ENCODE data around the gene TMEM138. TPM values are rescaled to one million over a fixed set of nuclear protein-coding genes. Genes with fewer than 3 reads are reported as not detected.

The TMEM138 gene
- total RNA-seq, 1 donor from 2014 or later: 23.3 TPM

DNA sequence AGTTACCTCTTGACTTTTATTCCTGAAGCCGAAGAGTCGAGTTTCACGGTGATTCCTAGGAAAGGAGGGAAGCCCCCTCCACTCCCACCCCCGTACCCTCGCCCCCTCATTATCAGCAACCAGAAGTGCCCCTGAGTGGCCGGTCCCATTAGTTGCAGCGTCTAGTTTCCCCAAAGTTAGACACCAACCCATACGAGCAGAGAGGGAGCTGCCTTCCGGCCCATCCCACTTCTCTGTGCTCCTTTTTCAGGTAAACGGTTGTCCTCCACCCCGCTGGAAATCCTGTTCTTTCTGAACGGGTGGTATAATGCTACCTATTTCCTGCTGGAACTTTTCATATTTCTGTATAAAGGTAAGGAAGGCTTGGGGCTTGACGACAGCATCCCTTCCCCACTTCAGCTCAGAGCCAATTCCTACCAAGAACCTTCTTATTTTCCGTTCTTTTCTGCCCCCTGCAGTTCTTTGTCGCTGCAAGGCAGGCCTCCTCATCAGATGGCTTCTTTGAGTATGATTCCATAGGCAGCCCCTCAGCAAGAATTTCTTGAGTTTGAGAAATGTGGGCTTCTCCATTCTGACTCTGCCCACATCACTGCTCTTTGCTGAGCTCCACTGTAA, 30.9 kb downstream of the TMEM138 start:
- no peaks in the 10 kb centered on the region for H3K36me3 Mint-ChIP-seq (ENCODE audit: unreplicated experiment)
- no peaks in the 10 kb centered on the region for H3K9me3 Mint-ChIP-seq (ENCODE audit: unreplicated experiment)
- H3K27ac Mint-ChIP-seq (ENCODE audit: unreplicated experiment): peak overlapping the region; percentile 77
- H3K4me3 Mint-ChIP-seq (ENCODE audit: unreplicated experiment): peak overlapping the region; percentile 95
- no peak for TF ChIP-seq CTCF (IDR thresholded peaks at IDR 0.05; ENCODE audit: partially characterized antibody, unreplicated experiment)
- H3K4me1 Mint-ChIP-seq (ENCODE audit: low read depth, unreplicated experiment): peaks cover 5% of the 10 kb centered on the region
- no peaks in the 10 kb centered on the region for H3K27me3 Mint-ChIP-seq (ENCODE audit: unreplicated experiment)
- no peak for DNase-seq

- no peak overlapping the region for H3K27ac Mint-ChIP-seq (ENCODE audit: unreplicated experiment)
- no peak for TF ChIP-seq CTCF (IDR thresholded peaks at IDR 0.05; ENCODE audit: partially characterized antibody, unreplicated experiment)
- no peaks in the 10 kb centered on the region for H3K27me3 Mint-ChIP-seq (ENCODE audit: unreplicated experiment)
- H3K4me1 Mint-ChIP-seq (ENCODE audit: low read depth, unreplicated experiment): peaks cover 3% of the 10 kb centered on the region
- H3K4me3 Mint-ChIP-seq (ENCODE audit: unreplicated experiment): no peak overlapping the region
- DNase-seq: no peak
- H3K9me3 Mint-ChIP-seq (ENCODE audit: unreplicated experiment): peaks cover 1% of the 10 kb centered on the region
- no peaks in the 10 kb centered on the region for H3K36me3 Mint-ChIP-seq (ENCODE audit: unreplicated experiment)
These were observed 39.0 kb downstream of the TMEM138 start for GRCh38 chr11:61401173-61401572.

DNA sequence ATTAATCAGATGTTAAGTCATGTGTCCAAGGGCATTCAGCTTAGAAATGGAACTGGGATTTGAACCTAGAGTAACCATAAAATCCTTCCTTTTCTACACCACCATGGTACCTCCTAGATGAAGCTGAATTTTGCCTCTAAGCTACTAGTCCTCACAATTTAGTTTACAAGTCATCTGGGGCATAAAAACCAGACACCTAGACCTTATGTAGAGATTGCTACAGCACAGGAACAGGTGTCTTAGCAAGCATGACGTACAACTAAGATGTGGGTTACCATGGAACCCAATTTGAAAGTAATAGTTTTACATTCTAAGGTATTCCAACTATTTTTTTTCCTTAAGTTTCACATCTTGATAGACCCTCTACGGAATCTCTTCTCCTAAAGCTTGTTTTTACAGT, 39.4 kb downstream of the TMEM138 start:
- DNase-seq: no peak
- no peak overlapping the region for H3K27ac Mint-ChIP-seq (ENCODE audit: unreplicated experiment)
- TF ChIP-seq CTCF (IDR thresholded peaks at IDR 0.05; ENCODE audit: partially characterized antibody, unreplicated experiment): no peak

DNA sequence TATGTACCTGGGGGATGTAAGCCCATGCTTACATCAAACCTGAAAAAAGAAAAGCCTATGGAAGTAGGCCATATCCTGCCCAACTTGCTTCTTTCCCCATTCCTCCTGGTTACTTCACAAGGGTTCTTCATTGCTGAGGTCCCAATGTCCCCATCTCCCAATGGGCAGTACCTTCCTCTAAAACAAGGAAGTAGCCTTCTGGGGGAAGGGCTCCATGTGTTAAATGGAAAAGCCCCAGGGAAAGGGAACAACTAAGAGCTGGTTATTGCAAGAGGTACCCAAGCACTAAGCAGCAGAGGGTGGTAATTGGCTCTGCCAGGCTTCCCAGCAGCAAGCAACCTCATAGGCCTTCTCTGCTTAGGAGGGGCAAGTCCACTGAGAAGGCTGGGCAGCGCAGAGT, 41.5 kb downstream of the TMEM138 start:
- no peak for TF ChIP-seq CTCF (IDR thresholded peaks at IDR 0.05; ENCODE audit: partially characterized antibody, unreplicated experiment)
- no peak for DNase-seq
- no peak overlapping the region for H3K4me3 Mint-ChIP-seq (ENCODE audit: unreplicated experiment)
- no peaks in the 10 kb centered on the region for H3K36me3 Mint-ChIP-seq (ENCODE audit: unreplicated experiment)
- peaks cover 3% of the 10 kb centered on the region for H3K4me1 Mint-ChIP-seq (ENCODE audit: low read depth, unreplicated experiment)
- no peak overlapping the region for H3K27ac Mint-ChIP-seq (ENCODE audit: unreplicated experiment)
- H3K27me3 Mint-ChIP-seq (ENCODE audit: unreplicated experiment): no peaks in the 10 kb centered on the region
- peaks cover 1% of the 10 kb centered on the region for H3K9me3 Mint-ChIP-seq (ENCODE audit: unreplicated experiment)

More for the DNA sequence above, 39.4 kb downstream of the TMEM138 start:
- Mint-ChIP-seq H3K27me3 (ENCODE audit: unreplicated experiment) (no peaks in the 10 kb centered on the region), H3K9me3 (ENCODE audit: unreplicated experiment) (peaks cover 1% of the 10 kb centered on the region), H3K4me3 (ENCODE audit: unreplicated experiment) (no peak overlapping the region), H3K4me1 (ENCODE audit: low read depth, unreplicated experiment) (peaks cover 3% of the 10 kb centered on the region), H3K36me3 (ENCODE audit: unreplicated experiment) (no peaks in the 10 kb centered on the region)

DNA sequence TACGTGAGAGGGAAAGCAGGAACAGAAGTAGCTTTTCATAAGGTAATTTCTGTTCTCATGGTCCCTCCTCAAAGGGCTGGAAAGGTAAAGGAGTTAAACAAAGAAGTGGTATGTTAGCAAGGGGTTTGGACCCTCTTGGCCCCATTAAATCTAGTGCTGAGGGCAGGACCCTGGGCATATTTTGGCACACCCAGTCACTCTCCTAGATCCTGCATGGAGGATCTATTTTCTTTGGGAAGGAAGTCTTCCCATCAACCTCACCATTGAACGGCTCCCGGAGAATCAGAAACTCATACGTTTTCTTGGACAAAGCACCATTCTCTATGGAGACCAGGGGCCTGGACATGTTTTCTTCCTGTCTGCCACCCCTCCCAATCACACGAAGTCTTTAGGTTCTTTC, 41.9 kb downstream of the TMEM138 start:
- Mint-ChIP-seq H3K4me3 (ENCODE audit: unreplicated experiment) (no peak overlapping the region), H3K27ac (ENCODE audit: unreplicated experiment) (no peak overlapping the region), H3K4me1 (ENCODE audit: low read depth, unreplicated experiment) (peaks cover 3% of the 10 kb centered on the region), H3K9me3 (ENCODE audit: unreplicated experiment) (peaks cover 1% of the 10 kb centered on the region), H3K27me3 (ENCODE audit: unreplicated experiment) (no peaks in the 10 kb centered on the region), H3K36me3 (ENCODE audit: unreplicated experiment) (no peaks in the 10 kb centered on the region)
- no peak for DNase-seq
- TF ChIP-seq CTCF (IDR thresholded peaks at IDR 0.05; ENCODE audit: partially characterized antibody, unreplicated experiment): no peak

Data from glutamatergic neuron (in vitro differentiated cells).